ENCODE data around the gene SMIM1. TPM values are rescaled to one million over a fixed set of nuclear protein-coding genes. Genes with fewer than 3 reads are reported as not detected.

Gene SMIM1
- total and polyA plus RNA-seq, 9 of the 15 experiments (the other 6 are each of a cell fraction or from before 2014, with no cell fraction given): 2.3 to 125 (median 24.3) TPM

DNA sequence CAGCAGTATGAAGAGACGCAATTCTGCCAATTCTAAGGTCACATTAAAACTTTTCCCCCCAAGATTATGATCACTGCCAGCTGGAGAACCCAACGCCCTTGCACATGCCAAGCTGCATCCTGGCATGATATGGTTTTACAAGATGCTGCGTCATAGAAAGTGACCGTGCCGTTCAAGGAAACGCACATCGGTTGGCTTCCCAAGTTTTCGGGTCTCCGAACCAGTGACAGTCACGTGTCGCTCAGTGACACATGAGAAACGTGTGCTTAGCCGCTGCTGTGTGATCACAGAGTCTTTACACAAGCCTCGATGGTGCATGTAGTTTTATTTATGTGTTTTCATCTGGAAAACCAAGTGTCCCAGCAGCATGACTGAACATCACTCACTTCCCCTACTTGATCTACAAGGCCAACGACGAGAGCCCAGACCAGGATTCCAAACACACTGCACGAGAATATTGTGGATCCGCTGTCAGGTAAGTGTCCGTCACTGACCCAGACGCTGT, 7.4 kb downstream of the SMIM1 start (continued):
- TF ChIP-seq, protein P1, sequence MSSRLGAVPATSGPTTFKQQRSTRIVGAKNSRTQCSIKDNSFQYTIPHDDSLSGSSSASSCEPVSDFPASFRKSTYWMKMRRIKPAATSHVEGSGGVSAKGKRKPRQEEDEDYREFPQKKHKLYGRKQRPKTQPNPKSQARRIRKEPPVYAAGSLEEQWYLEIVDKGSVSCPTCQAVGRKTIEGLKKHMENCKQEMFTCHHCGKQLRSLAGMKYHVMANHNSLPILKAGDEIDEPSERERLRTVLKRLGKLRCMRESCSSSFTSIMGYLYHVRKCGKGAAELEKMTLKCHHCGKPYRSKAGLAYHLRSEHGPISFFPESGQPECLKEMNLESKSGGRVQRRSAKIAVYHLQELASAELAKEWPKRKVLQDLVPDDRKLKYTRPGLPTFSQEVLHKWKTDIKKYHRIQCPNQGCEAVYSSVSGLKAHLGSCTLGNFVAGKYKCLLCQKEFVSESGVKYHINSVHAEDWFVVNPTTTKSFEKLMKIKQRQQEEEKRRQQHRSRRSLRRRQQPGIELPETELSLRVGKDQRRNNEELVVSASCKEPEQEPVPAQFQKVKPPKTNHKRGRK (tag; IDR thresholded peaks at IDR 0.05): no peak
- TF ChIP-seq, protein P2, sequence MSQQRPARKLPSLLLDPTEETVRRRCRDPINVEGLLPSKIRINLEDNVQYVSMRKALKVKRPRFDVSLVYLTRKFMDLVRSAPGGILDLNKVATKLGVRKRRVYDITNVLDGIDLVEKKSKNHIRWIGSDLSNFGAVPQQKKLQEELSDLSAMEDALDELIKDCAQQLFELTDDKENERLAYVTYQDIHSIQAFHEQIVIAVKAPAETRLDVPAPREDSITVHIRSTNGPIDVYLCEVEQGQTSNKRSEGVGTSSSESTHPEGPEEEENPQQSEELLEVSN (IDR thresholded peaks at IDR 0.05; ENCODE audit: borderline replicate concordance in 1 of 2, extremely low read depth in 1 of 2, insufficient read depth in 1 of 2, insufficient read length in 1 of 2, low read depth in 1 of 2, low read length in 1 of 2, poor library complexity in 1 of 2, severe bottlenecking in 1 of 2): peak in 1 of 2 experiments; percentile 3
- TF ChIP-seq MCM3 (IDR thresholded peaks at IDR 0.05) (no peak), NFXL1 (CRISPR knock-in tag; IDR thresholded peaks at IDR 0.05) (no peak), ETV5 (CRISPR knock-in tag; IDR thresholded peaks at IDR 0.05; ENCODE audit: low read depth) (no peak), ADNP (tag; IDR thresholded peaks at IDR 0.05) (no peak), RBM34 (IDR thresholded peaks at IDR 0.05; ENCODE audit: borderline replicate concordance, insufficient read depth, low read length) (no peak), CBFA2T2 (conservative IDR thresholded peaks at IDR 0.05) (no peak), POLR2A (conservative IDR thresholded peaks at IDR 0.05) (peak; percentile 23), ZNF644 (tag; IDR thresholded peaks at IDR 0.05; ENCODE audit: low read depth) (no peak), EP400 (IDR thresholded peaks at IDR 0.05) (no peak), ZNF232 (CRISPR knock-in tag; IDR thresholded peaks at IDR 0.05) (no peak), XRCC4 (IDR thresholded peaks at IDR 0.05; ENCODE audit: extremely low read depth, insufficient read depth, insufficient read length) (no peak)
- TF ChIP-seq, protein P3, sequence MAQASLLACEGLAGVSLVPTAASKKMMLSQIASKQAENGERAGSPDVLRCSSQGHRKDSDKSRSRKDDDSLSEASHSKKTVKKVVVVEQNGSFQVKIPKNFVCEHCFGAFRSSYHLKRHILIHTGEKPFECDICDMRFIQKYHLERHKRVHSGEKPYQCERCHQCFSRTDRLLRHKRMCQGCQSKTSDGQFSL (CRISPR knock-in tag; IDR thresholded peaks at IDR 0.05): no peak
- TF ChIP-seq, protein P3 (tag; IDR thresholded peaks at IDR 0.05): no peak
- TF ChIP-seq, protein P4, sequence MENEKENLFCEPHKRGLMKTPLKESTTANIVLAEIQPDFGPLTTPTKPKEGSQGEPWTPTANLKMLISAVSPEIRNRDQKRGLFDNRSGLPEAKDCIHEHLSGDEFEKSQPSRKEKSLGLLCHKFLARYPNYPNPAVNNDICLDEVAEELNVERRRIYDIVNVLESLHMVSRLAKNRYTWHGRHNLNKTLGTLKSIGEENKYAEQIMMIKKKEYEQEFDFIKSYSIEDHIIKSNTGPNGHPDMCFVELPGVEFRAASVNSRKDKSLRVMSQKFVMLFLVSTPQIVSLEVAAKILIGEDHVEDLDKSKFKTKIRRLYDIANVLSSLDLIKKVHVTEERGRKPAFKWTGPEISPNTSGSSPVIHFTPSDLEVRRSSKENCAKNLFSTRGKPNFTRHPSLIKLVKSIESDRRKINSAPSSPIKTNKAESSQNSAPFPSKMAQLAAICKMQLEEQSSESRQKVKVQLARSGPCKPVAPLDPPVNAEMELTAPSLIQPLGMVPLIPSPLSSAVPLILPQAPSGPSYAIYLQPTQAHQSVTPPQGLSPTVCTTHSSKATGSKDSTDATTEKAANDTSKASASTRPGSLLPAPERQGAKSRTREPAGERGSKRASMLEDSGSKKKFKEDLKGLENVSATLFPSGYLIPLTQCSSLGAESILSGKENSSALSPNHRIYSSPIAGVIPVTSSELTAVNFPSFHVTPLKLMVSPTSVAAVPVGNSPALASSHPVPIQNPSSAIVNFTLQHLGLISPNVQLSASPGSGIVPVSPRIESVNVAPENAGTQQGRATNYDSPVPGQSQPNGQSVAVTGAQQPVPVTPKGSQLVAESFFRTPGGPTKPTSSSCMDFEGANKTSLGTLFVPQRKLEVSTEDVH (IDR thresholded peaks at IDR 0.05; ENCODE audit: low read depth, partially characterized antibody): no peak
- TF ChIP-seq, protein P5, sequence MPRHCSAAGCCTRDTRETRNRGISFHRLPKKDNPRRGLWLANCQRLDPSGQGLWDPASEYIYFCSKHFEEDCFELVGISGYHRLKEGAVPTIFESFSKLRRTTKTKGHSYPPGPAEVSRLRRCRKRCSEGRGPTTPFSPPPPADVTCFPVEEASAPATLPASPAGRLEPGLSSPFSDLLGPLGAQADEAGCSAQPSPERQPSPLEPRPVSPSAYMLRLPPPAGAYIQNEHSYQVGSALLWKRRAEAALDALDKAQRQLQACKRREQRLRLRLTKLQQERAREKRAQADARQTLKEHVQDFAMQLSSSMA (CRISPR knock-in tag; IDR thresholded peaks at IDR 0.05): no peak
